Fibroblast of mammary gland (primary cell): ENCODE results near the gene TOMM6.

Experiments used
- DNase-seq: peaks from one replicate; pipeline ENCODE4 v3.0.0-alpha.2; 2010; ENCODE audit warnings: low read depth
- H3K4me3 ChIP-seq: 2 replicates; pipeline ENCODE4 v1.5.1; 2011; ENCODE audit warnings: low read depth, mild to moderate bottlenecking, low read length, moderate library complexity; ENCODE audit not compliant: control insufficient read depth
- CTCF ChIP-seq: conservative IDR thresholded peaks from 2 replicates; pipeline ENCODE4 v1.5.1; 2011; ENCODE audit warnings: low read depth, low read length, inconsistent platforms; ENCODE audit not compliant: control insufficient read depth, insufficient read depth

The TOMM6 gene

DNA sequence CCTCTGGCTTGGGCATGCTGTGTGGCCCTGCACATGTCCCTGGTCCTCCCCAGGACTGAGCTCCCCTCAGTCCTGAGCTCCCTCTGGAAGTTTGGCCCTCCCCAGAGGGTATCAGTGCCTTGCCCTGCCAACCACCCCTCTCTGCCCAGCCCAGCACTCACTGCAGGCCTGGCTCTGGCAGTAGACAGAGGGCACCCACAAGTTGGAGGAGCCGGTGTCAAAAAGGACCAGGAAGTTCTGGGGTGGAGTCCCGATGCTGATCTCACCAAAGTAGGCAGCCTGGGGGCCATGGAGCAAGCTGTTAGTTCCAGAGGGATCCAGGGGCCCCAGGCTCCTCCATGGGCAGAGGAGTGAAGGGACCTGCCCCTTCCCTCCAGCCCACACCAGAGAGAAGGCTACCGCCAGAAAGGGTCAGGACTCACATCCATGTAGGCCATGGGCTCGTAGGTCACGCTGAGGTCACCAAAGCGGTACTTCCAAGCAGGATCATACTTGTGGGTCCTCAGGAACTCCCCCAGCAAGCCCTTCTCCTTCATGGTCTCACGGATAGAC, 43.2 kb upstream of the TOMM6 start:
- DNase-seq = no peak
- H3K4me3 ChIP-seq = no peak overlapping the region
- no peak for TF ChIP-seq CTCF

DNA sequence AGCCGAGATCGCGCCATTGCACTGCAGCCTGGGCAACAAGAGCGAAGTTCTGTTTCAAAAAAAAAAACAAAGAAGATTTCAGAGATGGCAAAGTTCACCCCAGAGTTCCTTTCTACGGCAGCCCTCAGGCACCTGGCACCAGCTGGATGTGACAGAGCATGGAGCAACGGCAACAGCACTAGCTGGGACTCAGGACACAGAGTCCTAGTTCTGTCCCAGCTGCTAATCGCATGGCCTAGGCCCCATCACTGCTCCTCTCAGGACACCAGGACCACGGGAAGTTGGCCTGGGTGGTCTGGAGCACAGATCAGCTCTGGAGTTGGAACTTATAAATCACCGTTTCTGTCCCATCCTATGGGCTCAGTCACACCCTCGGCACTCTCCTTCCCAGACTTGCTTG, 41.4 kb upstream of the TOMM6 start:
- no peak overlapping the region for H3K4me3 ChIP-seq
- DNase-seq = no peak
- TF ChIP-seq CTCF = no peak

- no peak for DNase-seq
- TF ChIP-seq CTCF = no peak
- H3K4me3 ChIP-seq = no peak within 1 kb of the TSS
Observed at GRCh38 chr6:41747256-41748101, 40.0 kb upstream of the TOMM6 start, which contains the start of gene PGC. TSS of gene PGC (minus strand) at chr6:41747397. CDS start at chr6:41747334, 63 bp downstream.

- H3K4me3 ChIP-seq = no peak overlapping the region
- DNase-seq = no peak
Observed at GRCh38 chr6:41748102-41748477, 39.4 kb upstream of the TOMM6 start.

GRCh38 chr6:41748542-41748941, 39.0 kb upstream of the TOMM6 start:
- H3K4me3 ChIP-seq = no peak overlapping the region
- no peak for TF ChIP-seq CTCF

More at GRCh38 chr6:41748102-41748477, 39.4 kb upstream of the TOMM6 start:
- no peak for TF ChIP-seq CTCF

GRCh38 chr6:41750374-41750773, 37.1 kb upstream of the TOMM6 start:
- H3K4me3 ChIP-seq = no peak overlapping the region

More at GRCh38 chr6:41748542-41748941, 39.0 kb upstream of the TOMM6 start:
- DNase-seq = no peak

More at GRCh38 chr6:41750374-41750773, 37.1 kb upstream of the TOMM6 start:
- no peak for DNase-seq
- TF ChIP-seq CTCF = no peak
